Measurements from ENCODE around the gene DNAJA3. TPM values are rescaled to one million over a fixed set of nuclear protein-coding genes. Genes with fewer than 3 reads are reported as not detected.

Gene DNAJA3
- total and polyA plus RNA-seq, 2 of the 4 experiments (the other 2 are of a cell fraction): 38.0 to 40.2 TPM

GRCh38 chr16:4382795-4383357, 42.8 kb upstream of the DNAJA3 start (continued):
- no peak; the same call in 1 of the 2 replicates for TF ChIP-seq POLR2A (IDR thresholded peaks at IDR 0.05; ENCODE audit: low read depth, low read length)
- TF ChIP-seq CHD1 (IDR thresholded peaks at IDR 0.05; ENCODE audit: low read depth, low read length): no peak
- no peak for TF ChIP-seq SMC3 (IDR thresholded peaks at IDR 0.05; ENCODE audit: low read depth, low read length)
- no peak for TF ChIP-seq RCOR1 (IDR thresholded peaks at IDR 0.05; ENCODE audit: insufficient replicate concordance, low read length)
- TF ChIP-seq FOS (IDR thresholded peaks at IDR 0.05; ENCODE audit: low read depth, low read length): no peak

GRCh38 chr16:4383591-4384444, 41.9 kb upstream of the DNAJA3 start:
- no peak overlapping the region for H2BK120ac ChIP-seq (ENCODE audit: low read depth, low read length)
- H2BK20ac ChIP-seq (ENCODE audit: low read depth, low read length): no peak overlapping the region
- no peak overlapping the region for H3K56ac ChIP-seq (ENCODE audit: extremely low read depth, insufficient read depth, low read length)
- no peak overlapping the region for H4K5ac ChIP-seq (ENCODE audit: low read depth, low read length)
- TF ChIP-seq POLR2A (IDR thresholded peaks at IDR 0.05; ENCODE audit: low read depth, low read length) (0 out of 2 replicates have a peak, but pooled peaks have one; percentile 16), BHLHE40 (IDR thresholded peaks at IDR 0.05; ENCODE audit: low read depth, low read length) (no peak), CHD1 (IDR thresholded peaks at IDR 0.05; ENCODE audit: low read depth, low read length) (no peak)
- intact Hi-C loops (cut with micrococcal nuclease) (no loop called here), in situ Hi-C loops (cut with MboI; ENCODE audit: low sequenced_read_pairs) (no loop called here), dilution Hi-C loops (cut with HindIII; ENCODE audit: low sequenced_read_pairs, unreplicated experiment) (no loop called here)
- H2BK15ac ChIP-seq (ENCODE audit: low read depth, low read length): no peak overlapping the region
- no peak overlapping the region for H4K91ac ChIP-seq (ENCODE audit: insufficient read depth, low read depth, low read length)
- 100% methylated on average over 1 of the region's 12 CpGs; no CpG with 5 or more reads in 1 of the 2 experiments for WGBS, 2 experiments (ENCODE audit: extremely low coverage in 2 of 2, insufficient read length in 1 of 2)
- peaks cover 29% of the 10 kb centered on the region for H3K4me1 ChIP-seq (ENCODE audit: control insufficient read depth, insufficient read depth, low read length)
- ATAC-seq (ENCODE audit: low read depth) (no peak), DNase-seq (no peak)
- H2AFZ ChIP-seq (replicated peaks; ENCODE audit: low read length, poor library complexity): no peak overlapping the region
- H2BK5ac ChIP-seq (ENCODE audit: low read depth, low read length, poor library complexity, severe bottlenecking): peak overlapping the region; percentile 14
- H3K27ac ChIP-seq (ENCODE audit: insufficient read depth, low read length): no peak overlapping the region; the same call in 1 of the 2 replicates
- peaks cover 0 to 89% of the 10 kb centered on the region in 2 experiments; a peak in 2 of 4 replicates for H3K79me1 ChIP-seq (ENCODE audit: low read depth in 1 of 2, low read length in 2 of 2)
- ChIA-PET CTCF (no interaction called here), POLR2A (ENCODE audit: unreplicated experiment) (no interaction called here)
- H3K18ac ChIP-seq (ENCODE audit: low read depth, low read length): no peak overlapping the region
- H3K9me3 ChIP-seq (ENCODE audit: control insufficient read depth, insufficient read depth, low read length): no peaks in the 10 kb centered on the region
- no peak overlapping the region for H3K23ac ChIP-seq (ENCODE audit: low read depth, low read length)
- H3K9me1 ChIP-seq (ENCODE audit: insufficient read depth, low read length): peaks cover 20% of the 10 kb centered on the region
- H2AK9ac ChIP-seq (replicated peaks; ENCODE audit: low read depth, low read length, poor library complexity): peak overlapping the region; percentile 82
- peaks cover 83% of the 10 kb centered on the region for H4K20me1 ChIP-seq (ENCODE audit: insufficient read depth, low read length)
- H3K4ac ChIP-seq (ENCODE audit: low read depth, low read length): no peak overlapping the region
- peaks cover 41% of the 10 kb centered on the region for H3K36me3 ChIP-seq (ENCODE audit: control insufficient read depth, insufficient read depth, low read length)
- no peak overlapping the region for H3K9ac ChIP-seq (ENCODE audit: low read depth, low read length)
- H3K4me3 ChIP-seq (ENCODE audit: insufficient read depth, low read depth, low read length): no peak overlapping the region
- no peak overlapping the region for H3K4me2 ChIP-seq (ENCODE audit: low read depth, low read length)
- no peak overlapping the region for H3K14ac ChIP-seq (replicated peaks; ENCODE audit: low read depth, low read length)
- H4K8ac ChIP-seq (ENCODE audit: low read depth in 2 of 2, low read length in 2 of 2): no peak overlapping the region
- H2AK5ac ChIP-seq (ENCODE audit: low read depth, low read length): no peak overlapping the region
- no peaks in the 10 kb centered on the region for H3K27me3 ChIP-seq (ENCODE audit: control insufficient read depth, insufficient read depth, low read length)
- no TSS peak for BruUV-seq (replicated peaks)
